Breast epithelium (tissue), 3 donors: ENCODE measurements around the gene PLA2G4D.

Experiments used
- POLR2A ChIP-seq: fragments of 450-650 bp; IDR thresholded peaks from one replicate; pipeline ENCODE4 v1.6.1; 2016; ENCODE audit warnings: antibody characterized with exemption, mild to moderate bottlenecking, moderate library complexity
- POLR2AphosphoS5 ChIP-seq, 3 donors: sonication (generic); formaldehyde crosslinking; IDR thresholded peaks; one replicate each; pipeline ENCODE4 v1.6.1; 2017; ENCODE audit warnings: antibody characterized with exemption in 3 of 3

DNA sequence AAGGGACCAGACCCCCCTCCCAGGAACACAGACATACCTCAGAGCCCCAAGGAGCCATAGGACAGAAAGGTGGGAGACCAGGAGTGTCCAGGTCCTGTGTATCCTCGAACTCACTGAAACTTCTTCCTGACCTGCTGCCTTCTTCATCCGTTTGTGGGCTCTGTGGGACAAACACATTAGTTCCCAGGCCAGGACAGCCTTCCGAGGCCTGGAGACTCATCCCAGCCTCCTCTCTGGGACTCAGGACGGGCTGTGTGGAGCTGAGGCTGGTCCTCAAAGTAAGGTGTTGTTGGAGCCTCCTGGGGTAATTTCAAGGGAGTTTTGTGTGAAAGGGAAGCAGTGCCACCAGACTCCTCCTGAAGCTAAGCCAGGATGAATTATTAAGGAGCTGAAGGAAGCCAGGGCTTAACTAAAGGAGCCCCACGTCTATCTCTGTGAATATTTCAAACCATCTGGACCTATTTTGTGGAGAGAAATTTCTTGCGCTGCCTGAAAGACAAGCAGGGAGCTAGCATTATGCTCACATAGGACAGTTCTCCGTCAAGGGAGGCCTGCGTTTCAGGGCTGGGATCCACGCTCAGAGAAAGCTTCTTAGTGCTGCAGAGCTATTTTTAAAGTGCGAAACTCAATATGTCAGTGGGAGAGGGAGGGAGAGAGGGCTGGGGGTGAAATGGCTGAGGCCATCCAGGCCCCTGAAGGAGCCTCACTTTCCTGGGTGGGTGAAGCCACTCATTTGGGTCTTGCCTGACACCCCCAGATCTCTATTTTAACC, 43.7 kb downstream of the PLA2G4D start:
- TF ChIP-seq POLR2A (no peak), POLR2AphosphoS5 (IDR thresholded peaks at IDR 0.05) (no peak)
